VCaP (cell line): ENCODE measurements around the gene RERE.
A peak's percentile ranks its signal among the peaks of the same experiment; 100 is the strongest.

ENCODE experiments used
- H3K27ac ChIP-seq: fragments of 450-650 bp; 2 replicates; pipeline ENCODE4 v1.5.1; 2017
- TF ChIP-seq, protein P1 (sequence below): fragments of 450-650 bp; conservative IDR thresholded peaks from 2 replicates; pipeline ENCODE4 v1.5.1; 2017; ENCODE audit warnings: mild to moderate bottlenecking, moderate library complexity

RERE gene

DNA sequence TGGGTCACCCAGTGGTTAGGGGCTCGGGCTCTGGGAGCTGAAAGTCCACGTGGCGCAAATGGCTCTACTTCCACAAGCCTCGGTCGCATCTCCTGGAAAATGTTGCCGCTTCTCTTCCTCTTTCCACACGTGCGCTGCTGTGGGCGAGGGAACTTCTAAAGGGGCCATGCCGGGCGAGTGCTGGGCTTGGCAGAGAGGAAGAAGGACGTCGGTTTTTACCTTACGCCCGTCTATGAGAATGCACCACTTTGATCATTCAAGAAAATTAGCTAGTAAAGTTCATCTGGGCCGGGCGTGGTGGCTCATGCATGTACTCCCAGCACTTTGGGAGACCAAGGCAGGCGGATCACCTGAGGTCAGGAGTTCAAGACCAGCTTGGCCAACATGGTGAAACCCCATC is 489.2 kb downstream of the RERE start:
- TF ChIP-seq, protein P1, sequence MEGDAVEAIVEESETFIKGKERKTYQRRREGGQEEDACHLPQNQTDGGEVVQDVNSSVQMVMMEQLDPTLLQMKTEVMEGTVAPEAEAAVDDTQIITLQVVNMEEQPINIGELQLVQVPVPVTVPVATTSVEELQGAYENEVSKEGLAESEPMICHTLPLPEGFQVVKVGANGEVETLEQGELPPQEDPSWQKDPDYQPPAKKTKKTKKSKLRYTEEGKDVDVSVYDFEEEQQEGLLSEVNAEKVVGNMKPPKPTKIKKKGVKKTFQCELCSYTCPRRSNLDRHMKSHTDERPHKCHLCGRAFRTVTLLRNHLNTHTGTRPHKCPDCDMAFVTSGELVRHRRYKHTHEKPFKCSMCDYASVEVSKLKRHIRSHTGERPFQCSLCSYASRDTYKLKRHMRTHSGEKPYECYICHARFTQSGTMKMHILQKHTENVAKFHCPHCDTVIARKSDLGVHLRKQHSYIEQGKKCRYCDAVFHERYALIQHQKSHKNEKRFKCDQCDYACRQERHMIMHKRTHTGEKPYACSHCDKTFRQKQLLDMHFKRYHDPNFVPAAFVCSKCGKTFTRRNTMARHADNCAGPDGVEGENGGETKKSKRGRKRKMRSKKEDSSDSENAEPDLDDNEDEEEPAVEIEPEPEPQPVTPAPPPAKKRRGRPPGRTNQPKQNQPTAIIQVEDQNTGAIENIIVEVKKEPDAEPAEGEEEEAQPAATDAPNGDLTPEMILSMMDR, result no peak
- no peak overlapping the region for H3K27ac ChIP-seq

DNA sequence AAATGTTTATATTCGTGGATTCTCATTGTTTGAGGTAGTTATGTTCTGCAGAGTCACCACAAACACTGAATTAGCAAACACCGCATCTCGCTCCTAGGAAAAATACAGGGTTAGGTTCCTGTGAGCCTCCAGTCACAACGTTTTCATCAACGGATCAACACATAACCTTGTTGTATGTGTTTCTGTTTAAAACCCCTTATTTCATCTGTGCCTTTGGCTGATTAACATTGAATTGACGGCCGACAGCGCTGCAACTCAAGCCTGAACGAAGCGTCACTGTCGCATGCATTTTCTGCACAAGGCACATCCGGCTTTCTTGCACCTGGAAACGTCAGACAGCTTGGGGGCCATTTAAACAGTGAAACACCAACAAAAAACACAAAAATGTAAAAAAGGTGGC is 491.2 kb downstream of the RERE start:
- H3K27ac ChIP-seq, result no peak overlapping the region

DNA sequence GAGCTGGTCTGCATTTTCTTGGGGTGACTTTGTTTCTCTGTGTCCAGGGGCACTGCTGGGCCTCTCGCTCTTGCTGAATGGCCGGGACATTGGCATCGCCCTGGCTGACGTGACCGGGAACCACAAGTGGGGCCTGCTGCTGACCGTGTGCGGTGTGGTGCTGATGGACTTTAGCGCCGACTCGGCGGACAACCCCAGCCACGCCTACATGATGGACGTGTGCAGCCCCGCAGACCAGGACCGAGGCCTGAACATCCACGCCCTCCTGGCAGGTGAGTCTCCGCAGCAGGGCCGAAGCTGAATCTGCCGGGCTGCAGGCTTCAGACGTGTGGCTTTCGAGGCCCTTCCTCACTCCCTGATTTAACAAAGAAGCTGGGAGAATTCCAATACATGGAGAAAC is 491.7 kb downstream of the RERE start:
- no peak overlapping the region for H3K27ac ChIP-seq
- TF ChIP-seq, protein P1, result no peak

More for the DNA sequence above, 491.2 kb downstream of the RERE start:
- TF ChIP-seq, protein P1, result no peak

DNA sequence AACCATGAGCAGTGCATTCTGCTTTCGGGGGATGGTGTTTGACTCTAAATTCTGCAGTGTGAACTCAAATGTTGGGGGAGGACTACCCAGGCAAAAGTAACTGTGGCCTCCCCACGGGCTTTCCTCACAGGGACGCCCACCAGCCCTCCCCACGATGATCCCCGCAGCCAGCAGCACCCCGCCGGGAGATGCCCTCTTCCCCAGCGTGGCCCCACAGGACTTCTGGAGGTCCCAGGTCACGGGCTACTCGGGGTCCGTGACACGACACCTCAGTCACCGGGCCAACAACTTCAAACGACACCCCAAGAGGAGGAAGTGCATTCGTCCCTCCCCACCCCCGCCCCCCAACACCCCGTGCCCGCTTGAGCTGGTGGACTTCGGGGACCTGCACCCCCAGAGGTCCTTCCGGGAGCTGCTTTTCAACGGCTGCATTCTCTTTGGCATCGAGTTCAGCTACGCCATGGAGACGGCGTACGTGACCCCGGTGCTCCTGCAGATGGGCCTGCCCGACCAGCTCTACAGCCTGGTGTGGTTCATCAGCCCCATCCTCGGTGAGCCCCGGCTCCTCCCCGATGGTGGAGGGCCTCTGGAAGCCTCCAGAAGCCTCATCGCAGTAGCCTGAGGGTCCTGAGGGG is 493.1 kb downstream of the RERE start:
- H3K27ac ChIP-seq, result no peak overlapping the region
- TF ChIP-seq, protein P1, result no peak

DNA sequence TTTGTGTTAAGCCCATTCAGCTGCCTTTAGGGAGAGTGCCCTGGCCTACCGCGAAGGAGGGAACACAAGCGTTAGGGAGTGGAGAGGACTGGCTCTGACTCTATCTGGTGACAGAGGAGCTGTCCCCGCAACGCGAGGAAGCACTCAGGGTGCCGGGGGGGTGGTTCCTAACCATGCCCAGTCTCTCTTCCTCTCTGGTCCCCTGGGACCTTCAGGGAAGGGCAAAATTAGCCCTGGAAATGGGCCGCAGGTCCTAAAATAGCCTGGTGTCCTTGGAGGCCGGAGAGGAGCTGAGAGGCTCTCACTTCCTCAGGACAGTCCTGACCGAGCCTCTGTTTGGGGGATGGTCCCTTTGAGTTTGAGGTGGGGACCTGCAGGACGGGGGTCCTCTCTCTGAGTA is 493.7 kb downstream of the RERE start:
- no peak overlapping the region for H3K27ac ChIP-seq
- TF ChIP-seq, protein P1, result no peak

DNA sequence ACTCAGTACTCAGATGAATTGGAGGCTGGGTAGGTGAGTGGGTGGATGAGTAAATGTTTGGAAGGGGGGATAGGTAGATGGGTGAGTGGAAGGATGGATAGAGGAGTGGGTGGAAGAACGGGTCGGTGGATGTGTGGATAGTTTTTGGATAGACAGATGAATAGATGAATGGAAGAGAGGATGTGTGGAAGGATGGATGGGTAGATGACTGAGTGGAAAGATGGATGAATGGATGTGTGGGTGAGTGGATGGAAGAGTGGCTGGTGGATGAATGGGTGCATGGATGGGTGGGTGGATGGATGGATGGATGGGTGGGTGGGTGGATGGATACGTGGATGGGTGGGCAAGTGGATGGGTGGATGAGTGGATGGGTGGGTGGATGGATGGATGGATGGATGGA is 495.8 kb downstream of the RERE start:
- TF ChIP-seq, protein P1, result no peak

DNA sequence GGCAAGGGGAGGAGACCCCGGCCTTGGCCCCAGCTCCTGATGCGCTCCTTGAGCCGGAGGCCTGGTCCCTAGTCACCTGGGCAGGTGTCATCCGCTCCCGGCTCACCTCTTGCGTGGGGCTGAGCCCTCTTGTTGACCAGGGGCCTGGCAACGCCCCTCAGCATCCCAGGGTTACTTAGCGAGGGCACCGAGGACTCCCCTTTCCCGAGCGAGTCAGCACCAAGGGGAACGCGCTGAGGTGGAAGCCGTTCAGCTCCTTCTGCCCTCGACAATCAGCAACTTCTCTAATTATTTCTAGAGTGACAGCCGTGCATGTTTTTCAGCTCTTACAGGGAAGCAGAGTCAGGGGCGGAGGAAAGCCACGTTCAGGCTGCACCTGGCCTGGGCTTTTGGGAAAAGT is 499.0 kb downstream of the RERE start:
- peak overlapping the region; percentile 58; the same call in 1 of the 2 replicates for H3K27ac ChIP-seq
- TF ChIP-seq, protein P1, result no peak

More for the DNA sequence above, 495.8 kb downstream of the RERE start:
- no peak overlapping the region for H3K27ac ChIP-seq
